Lower leg skin (tissue), 3 donors: ENCODE data around the gene BPIFB4.

Source experiments
- CTCF ChIP-seq, 3 donors: fragments of 450-650 bp; IDR thresholded peaks; one replicate each; pipeline ENCODE4 v1.5.1; 2016; ENCODE audit warnings: antibody characterized with exemption in 3 of 3, mild to moderate bottlenecking in 3 of 3, moderate library complexity in 2 of 3
- POLR2A ChIP-seq, 2 donors: fragments of 450-650 bp; IDR thresholded peaks; one replicate each; pipeline ENCODE4 v1.6.1; 2016 to 2017; ENCODE audit warnings: antibody characterized with exemption in 2 of 2, mild to moderate bottlenecking in 1 of 2, moderate library complexity in 1 of 2

- TF ChIP-seq CTCF (IDR thresholded peaks at IDR 0.05) (no peak), POLR2A (IDR thresholded peaks at IDR 0.05) (no peak)
Measured at GRCh38 chr20:33042983-33043730, 36.3 kb upstream of the BPIFB4 start.
